ENCODE measurements around the gene CTXND1.

- TF ChIP-seq CTCF (IDR thresholded peaks at IDR 0.05; ENCODE audit: low read depth, low read length, poor library complexity, severe bottlenecking) (no peak), EZH2phosphoT487 (IDR thresholded peaks at IDR 0.05; ENCODE audit: borderline replicate concordance, low read length) (no peak)
Observed at GRCh38 chr15:80177156-80177555, 74.9 kb downstream of the CTXND1 start.

All from DOHH2 (cell line).